ENCODE results near the gene TPM3. TPM values are rescaled to one million over a fixed set of nuclear protein-coding genes. Genes with fewer than 3 reads are reported as not detected.
"Not testable (repeated sequence)": the region's sequence is repeated elsewhere in the genome, so short reads cannot be mapped to it uniquely, and the experiment has no call there.

TPM3 gene
- total RNA-seq, 4 donors from 2014 or later: 200 to 451 (median 280) TPM

- DNase-seq: no peak
- no peaks in the 10 kb centered on the region for H3K27me3 ChIP-seq
- no peak for TF ChIP-seq POLR2A (IDR thresholded peaks at IDR 0.05)
- TF ChIP-seq CTCF (IDR thresholded peaks at IDR 0.05): no peak
- peaks cover 0 to 8% (median under 1%) of the 10 kb centered on the region in 4 donors for H3K4me1 ChIP-seq
- no peak overlapping the region for H3K27ac ChIP-seq
- H3K4me3 ChIP-seq: no peak overlapping the region
- H3K36me3 ChIP-seq: peaks cover 0 to 81% (median 4%) of the 10 kb centered on the region in 3 donors
- H3K9me3 ChIP-seq: no peaks in the 10 kb centered on the region
These were observed 21.4 kb upstream of the TPM3 start for GRCh38 chr1:154213274-154213673.

- peaks cover 0 to 82% (median 0%) of the 10 kb centered on the region in 3 donors for H3K36me3 ChIP-seq
- TF ChIP-seq CTCF (IDR thresholded peaks at IDR 0.05): no peak
- TF ChIP-seq POLR2A (IDR thresholded peaks at IDR 0.05): no peak
These were observed 20.2 kb upstream of the TPM3 start for GRCh38 chr1:154212083-154212482.

GRCh38 chr1:154208677-154209388, 16.9 kb upstream of the TPM3 start:
- Histone ChIP-seq H3K4me1 (no peaks in the 10 kb centered on the region), H3K9me3 (no peaks in the 10 kb centered on the region), H3K4me3 (no peak overlapping the region), H3K36me3 (peaks cover 0 to 88% (median 0%) of the 10 kb centered on the region in 3 donors), H3K27ac (no peak overlapping the region), H3K27me3 (no peaks in the 10 kb centered on the region)
- TF ChIP-seq CTCF (IDR thresholded peaks at IDR 0.05) (no peak), POLR2A (IDR thresholded peaks at IDR 0.05) (no peak)
- no peak for DNase-seq

More at GRCh38 chr1:154212083-154212482, 20.2 kb upstream of the TPM3 start:
- H3K9me3 ChIP-seq: no peaks in the 10 kb centered on the region
- H3K4me1 ChIP-seq: no peaks in the 10 kb centered on the region
- no peak for DNase-seq
- H3K4me3 ChIP-seq: no peak overlapping the region
- H3K27me3 ChIP-seq: no peaks in the 10 kb centered on the region
- H3K27ac ChIP-seq: no peak overlapping the region

GRCh38 chr1:154207262-154207661, 15.4 kb upstream of the TPM3 start:
- no peak for TF ChIP-seq POLR2A (IDR thresholded peaks at IDR 0.05)
- TF ChIP-seq CTCF (IDR thresholded peaks at IDR 0.05): no peak
- Histone ChIP-seq H3K4me1 (no peaks in the 10 kb centered on the region), H3K9me3 (no peaks in the 10 kb centered on the region), H3K36me3 (peaks cover 0 to 72% (median 0%) of the 10 kb centered on the region in 3 donors), H3K4me3 (no peak overlapping the region), H3K27me3 (no peaks in the 10 kb centered on the region), H3K27ac (no peak overlapping the region)
- DNase-seq: no peak

GRCh38 chr1:154206196-154206595, 14.3 kb upstream of the TPM3 start, which contains the start of gene CFAP141:
Gene CFAP141, minus strand, starts transcription at chr1:154206333. Its CDS starts 26 bp downstream, at chr1:154206307.
- no peaks in the 10 kb centered on the region for H3K4me1 ChIP-seq
- H3K27ac ChIP-seq: no peak within 1 kb of the TSS
- no peak within 1 kb of the TSS for H3K4me3 ChIP-seq
- DNase-seq: peak in 1 of 3 donors; percentile 7
- no peaks in the 10 kb centered on the region for H3K27me3 ChIP-seq
- H3K9me3 ChIP-seq: no peaks in the 10 kb centered on the region
- H3K36me3 ChIP-seq: peaks cover 0 to 62% (median 0%) of the 10 kb centered on the region in 3 donors
- TF ChIP-seq POLR2A (IDR thresholded peaks at IDR 0.05): no peak
- no peak for TF ChIP-seq CTCF (IDR thresholded peaks at IDR 0.05)

- H3K27me3 ChIP-seq, DNase-seq, H3K9me3 ChIP-seq, H3K4me3 ChIP-seq, H3K4me1 ChIP-seq, H3K27ac ChIP-seq: not testable (repeated sequence)
- peaks cover 0 to 58% (median 0%) of the 10 kb centered on the region in 3 donors for H3K36me3 ChIP-seq
These were observed 13.9 kb upstream of the TPM3 start for GRCh38 chr1:154205778-154206177.
